SK-N-SH treated with all-trans-retinoic acid at 6 μM for 48 hours (cell line): ENCODE results near the gene TSSK1B.

Experiments
- ARNTL ChIP-seq: fragments of 450-650 bp; formaldehyde crosslinking; IDR thresholded peaks from 2 replicates; pipeline ENCODE4 v1.5.0; 2020; ENCODE audit warnings: low read depth, mild to moderate bottlenecking, moderate library complexity, borderline replicate concordance
- BACH2 ChIP-seq: fragments of 250-450 bp; sonication (Bioruptor Pico); IDR thresholded peaks from 2 replicates; pipeline ENCODE4 v1.9.0; 2021; ENCODE audit warnings: mild to moderate bottlenecking, borderline replicate concordance
- CREB5 ChIP-seq: fragments of 250-450 bp; sonication (Bioruptor Pico); IDR thresholded peaks from 2 replicates; pipeline ENCODE4 v1.5.1; 2020; ENCODE audit warnings: low read depth, mild to moderate bottlenecking, moderate library complexity
- GLIS3 ChIP-seq: fragments of 250-450 bp; sonication (Bioruptor Pico); IDR thresholded peaks from 2 replicates; pipeline ENCODE4 v1.5.0; 2020; ENCODE audit warnings: mild to moderate bottlenecking, moderate library complexity
- OSR1 ChIP-seq: fragments of 250-450 bp; sonication (Bioruptor Pico); IDR thresholded peaks from 2 replicates; pipeline ENCODE4 v1.8.0; 2022; ENCODE audit warnings: moderate library complexity, mild to moderate bottlenecking, inconsistent platforms
- PPARA ChIP-seq: fragments of 250-450 bp; sonication (Bioruptor Pico); IDR thresholded peaks from 2 replicates; pipeline ENCODE4 v1.5.0; 2020; ENCODE audit warnings: mild to moderate bottlenecking, borderline replicate concordance
- TF ChIP-seq, protein P1 (sequence below): fragments of 250-450 bp; sonication (Bioruptor Pico); IDR thresholded peaks from 2 replicates; pipeline ENCODE4 v1.8.0; 2020; ENCODE audit warnings: mild to moderate bottlenecking, moderate library complexity, borderline replicate concordance
- TF ChIP-seq, protein P2 (sequence below): fragments of 250-450 bp; sonication (Bioruptor Pico); IDR thresholded peaks from 2 replicates; pipeline ENCODE4 v1.8.0; 2021; ENCODE audit warnings: low read depth, mild to moderate bottlenecking, moderate library complexity, borderline replicate concordance

DNA sequence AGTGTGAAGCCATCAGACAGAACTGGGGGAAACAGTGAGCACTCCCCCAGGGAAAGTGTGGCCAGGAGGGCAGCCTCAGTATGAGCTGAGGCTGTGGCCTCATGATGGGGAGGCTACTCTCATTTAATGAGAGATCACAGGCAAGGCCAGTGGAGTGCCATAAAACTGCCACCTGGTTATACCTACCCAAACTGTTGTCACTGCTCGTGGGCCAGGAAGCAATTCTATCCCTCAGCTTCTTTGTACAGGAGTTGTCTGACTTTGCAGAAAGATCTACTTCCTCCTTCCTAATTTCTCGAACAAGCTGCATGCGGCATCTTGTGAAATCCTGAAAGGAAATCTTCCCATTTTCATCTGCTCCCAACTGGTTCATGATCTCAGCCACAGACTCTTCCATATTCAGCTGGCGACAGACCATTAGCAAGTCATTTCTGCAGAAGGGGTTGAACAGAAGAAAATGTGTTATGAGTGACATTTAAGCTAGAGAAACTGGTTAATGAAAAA, 50.0 kb downstream of the TSSK1B start:
- TF ChIP-seq OSR1 (no peak), ARNTL (CRISPR knock-in tag) (no peak), GLIS3 (CRISPR knock-in tag) (no peak), CREB5 (CRISPR knock-in tag) (no peak), PPARA (CRISPR knock-in tag) (no peak), BACH2 (no peak)
- TF ChIP-seq, protein P1, sequence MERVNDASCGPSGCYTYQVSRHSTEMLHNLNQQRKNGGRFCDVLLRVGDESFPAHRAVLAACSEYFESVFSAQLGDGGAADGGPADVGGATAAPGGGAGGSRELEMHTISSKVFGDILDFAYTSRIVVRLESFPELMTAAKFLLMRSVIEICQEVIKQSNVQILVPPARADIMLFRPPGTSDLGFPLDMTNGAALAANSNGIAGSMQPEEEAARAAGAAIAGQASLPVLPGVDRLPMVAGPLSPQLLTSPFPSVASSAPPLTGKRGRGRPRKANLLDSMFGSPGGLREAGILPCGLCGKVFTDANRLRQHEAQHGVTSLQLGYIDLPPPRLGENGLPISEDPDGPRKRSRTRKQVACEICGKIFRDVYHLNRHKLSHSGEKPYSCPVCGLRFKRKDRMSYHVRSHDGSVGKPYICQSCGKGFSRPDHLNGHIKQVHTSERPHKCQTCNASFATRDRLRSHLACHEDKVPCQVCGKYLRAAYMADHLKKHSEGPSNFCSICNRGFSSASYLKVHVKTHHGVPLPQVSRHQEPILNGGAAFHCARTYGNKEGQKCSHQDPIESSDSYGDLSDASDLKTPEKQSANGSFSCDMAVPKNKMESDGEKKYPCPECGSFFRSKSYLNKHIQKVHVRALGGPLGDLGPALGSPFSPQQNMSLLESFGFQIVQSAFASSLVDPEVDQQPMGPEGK (CRISPR knock-in tag), result no peak
- TF ChIP-seq, protein P2, sequence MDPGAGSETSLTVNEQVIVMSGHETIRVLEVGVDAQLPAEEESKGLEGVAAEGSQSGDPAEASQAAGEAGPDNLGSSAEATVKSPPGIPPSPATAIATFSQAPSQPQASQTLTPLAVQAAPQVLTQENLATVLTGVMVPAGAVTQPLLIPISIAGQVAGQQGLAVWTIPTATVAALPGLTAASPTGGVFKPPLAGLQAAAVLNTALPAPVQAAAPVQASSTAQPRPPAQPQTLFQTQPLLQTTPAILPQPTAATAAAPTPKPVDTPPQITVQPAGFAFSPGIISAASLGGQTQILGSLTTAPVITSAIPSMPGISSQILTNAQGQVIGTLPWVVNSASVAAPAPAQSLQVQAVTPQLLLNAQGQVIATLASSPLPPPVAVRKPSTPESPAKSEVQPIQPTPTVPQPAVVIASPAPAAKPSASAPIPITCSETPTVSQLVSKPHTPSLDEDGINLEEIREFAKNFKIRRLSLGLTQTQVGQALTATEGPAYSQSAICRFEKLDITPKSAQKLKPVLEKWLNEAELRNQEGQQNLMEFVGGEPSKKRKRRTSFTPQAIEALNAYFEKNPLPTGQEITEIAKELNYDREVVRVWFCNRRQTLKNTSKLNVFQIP (CRISPR knock-in tag), result no peak
